HG03196 (cell line): Measurements from ENCODE around the gene AFTPH.
"Not testable (repeated sequence)": the region's sequence is repeated elsewhere in the genome, so short reads cannot be mapped to it uniquely, and the experiment has no call there.

Experiments used
- ATAC-seq: cut with Tn5 transposase; IDR thresholded peaks from one replicate; pipeline ENCODE4 v1.9.1; 2021; ENCODE audit not compliant: unreplicated experiment

AFTPH gene

DNA sequence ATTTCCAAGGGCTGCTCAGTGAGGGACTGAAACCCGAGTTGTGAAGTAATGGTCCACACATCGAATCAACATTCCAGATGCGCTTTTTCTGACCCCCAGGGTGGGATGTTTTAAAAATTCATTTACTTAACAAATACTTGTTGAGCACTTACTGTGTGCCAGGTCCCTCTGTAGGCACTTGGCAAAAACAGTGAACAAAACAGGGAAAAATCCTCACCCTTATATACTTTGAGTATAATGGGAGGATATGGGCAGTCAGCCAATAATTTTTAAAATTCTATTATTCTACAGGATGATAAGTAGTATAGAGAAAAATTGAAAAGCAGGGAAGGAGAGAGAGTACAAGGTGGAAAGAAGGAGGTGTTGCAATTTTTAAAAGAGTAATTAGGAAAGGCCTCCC, 31.3 kb upstream of the AFTPH start:
- no peak for ATAC-seq

DNA sequence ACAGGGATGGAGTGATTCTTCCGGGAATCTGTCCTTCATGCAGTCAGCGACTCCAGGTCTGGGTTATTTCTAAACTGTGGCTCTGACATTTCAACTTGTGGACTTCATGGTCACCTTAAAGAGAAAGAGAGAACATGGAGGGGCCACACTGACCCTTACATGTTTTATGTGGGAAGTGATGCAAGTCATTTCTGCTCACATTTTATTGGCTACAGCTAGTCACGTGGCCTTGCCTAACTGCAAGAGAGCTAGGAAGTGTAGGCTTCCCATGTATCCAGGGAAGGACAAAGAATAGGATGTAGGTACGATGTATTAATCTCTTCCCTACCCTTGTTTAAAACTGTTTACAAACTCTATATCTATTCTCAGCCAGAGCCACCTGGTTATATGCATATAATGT, 30.3 kb upstream of the AFTPH start:
- ATAC-seq = no peak

DNA sequence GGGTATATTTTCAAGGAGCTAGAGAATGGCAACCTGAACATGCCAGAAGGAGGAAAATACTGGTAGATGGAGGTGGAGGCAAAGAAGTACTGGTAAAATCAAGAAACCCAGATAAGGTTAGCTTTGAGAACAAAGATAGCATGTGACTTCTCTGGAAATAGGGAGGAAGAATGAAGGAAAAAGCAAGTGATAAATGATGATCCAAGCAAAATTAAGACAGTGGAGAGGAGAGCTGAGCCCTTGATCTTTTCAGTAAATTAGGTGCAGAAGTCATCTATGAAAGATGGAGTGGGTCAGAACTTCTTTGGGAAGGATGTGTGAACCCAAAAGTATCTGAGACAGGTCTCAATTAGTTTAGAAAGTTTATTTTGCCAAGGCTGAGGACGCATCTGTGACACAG, 25.7 kb upstream of the AFTPH start:
- ATAC-seq = no peak

- no peak for ATAC-seq
Measured at GRCh38 chr2:64500549-64500948, 23.6 kb upstream of the AFTPH start.

DNA sequence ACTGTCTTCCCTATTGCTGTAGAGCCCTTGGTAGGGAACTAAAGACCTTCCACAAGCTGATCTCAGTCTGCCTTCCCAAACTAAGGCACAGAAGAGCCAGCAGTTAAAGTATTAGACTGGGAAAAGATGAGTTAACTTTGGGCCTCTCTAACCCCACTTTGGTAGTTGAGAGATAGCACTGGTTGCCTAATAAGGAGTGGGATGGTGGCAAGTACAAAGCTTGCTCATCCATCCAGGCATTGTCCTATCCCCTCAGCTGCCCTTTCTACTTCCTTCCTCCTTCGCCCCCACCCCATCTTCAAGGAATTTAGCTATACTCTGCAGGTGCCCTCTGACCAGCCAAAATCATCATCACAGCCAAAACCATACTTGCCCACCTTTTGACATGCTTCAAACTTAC, 22.2 kb upstream of the AFTPH start:
- ATAC-seq = no peak

DNA sequence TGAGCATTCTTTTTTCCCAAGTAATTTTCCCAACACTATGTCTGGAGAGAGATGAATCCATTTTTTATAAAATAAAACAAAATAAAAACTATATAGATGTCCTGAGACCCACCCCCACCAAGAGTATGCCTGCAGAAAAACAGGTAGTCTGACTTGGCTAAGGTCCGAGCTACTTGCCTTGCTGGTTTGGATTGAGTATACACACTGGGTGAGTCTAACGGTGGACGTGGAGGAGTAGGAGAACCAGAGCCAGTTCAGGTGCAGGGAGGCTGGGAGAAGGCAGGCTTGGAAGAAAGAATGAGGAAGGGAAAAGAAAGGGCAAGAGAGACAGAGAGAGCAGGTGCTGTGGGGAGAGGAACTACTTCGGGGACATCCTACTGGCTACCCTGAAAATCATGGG, 21.3 kb upstream of the AFTPH start:
- ATAC-seq = no peak

GRCh38 chr2:64504774-64505720, 19.1 kb upstream of the AFTPH start:
- no peak for ATAC-seq

DNA sequence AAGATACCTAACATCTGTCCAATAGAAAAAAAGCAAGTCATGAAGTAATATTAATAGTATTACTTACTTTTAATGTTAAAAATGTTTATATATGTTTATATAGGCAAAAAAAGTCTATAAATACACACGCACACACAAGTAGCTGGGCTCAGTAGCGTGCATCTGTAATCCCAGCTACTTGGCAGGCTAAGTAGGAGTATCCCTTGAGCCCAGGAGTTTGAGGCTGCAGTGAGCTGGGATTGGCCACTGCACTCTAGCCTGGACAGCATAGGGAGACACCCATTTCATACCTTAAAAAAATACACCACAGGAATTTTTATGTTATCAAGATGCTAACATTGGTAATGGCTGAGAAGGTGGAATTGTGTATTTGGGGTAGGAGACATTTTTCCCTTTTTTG, 17.4 kb upstream of the AFTPH start:
- ATAC-seq = no peak

- no peak for ATAC-seq
Measured at GRCh38 chr2:64514008-64514407, 10.1 kb upstream of the AFTPH start.

DNA sequence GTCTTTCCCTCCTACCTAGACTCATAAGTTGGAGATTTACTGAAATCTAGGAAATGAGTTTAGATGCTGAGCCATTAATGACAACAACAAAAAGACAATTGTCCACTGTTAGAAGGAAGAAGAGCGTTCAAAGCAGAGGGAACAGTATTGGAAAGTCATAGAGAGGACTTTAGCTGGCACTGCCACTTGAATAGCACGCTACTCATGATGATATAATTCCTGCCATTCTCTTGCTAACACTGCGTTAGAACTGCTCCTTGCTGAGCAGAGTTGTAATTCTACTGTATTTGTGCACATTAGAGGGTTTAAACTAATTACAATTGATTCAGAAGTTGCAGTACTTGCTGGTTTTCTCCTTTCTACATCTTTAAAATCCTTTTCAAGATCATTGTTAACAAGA, 9.0 kb upstream of the AFTPH start:
- ATAC-seq = no peak

DNA sequence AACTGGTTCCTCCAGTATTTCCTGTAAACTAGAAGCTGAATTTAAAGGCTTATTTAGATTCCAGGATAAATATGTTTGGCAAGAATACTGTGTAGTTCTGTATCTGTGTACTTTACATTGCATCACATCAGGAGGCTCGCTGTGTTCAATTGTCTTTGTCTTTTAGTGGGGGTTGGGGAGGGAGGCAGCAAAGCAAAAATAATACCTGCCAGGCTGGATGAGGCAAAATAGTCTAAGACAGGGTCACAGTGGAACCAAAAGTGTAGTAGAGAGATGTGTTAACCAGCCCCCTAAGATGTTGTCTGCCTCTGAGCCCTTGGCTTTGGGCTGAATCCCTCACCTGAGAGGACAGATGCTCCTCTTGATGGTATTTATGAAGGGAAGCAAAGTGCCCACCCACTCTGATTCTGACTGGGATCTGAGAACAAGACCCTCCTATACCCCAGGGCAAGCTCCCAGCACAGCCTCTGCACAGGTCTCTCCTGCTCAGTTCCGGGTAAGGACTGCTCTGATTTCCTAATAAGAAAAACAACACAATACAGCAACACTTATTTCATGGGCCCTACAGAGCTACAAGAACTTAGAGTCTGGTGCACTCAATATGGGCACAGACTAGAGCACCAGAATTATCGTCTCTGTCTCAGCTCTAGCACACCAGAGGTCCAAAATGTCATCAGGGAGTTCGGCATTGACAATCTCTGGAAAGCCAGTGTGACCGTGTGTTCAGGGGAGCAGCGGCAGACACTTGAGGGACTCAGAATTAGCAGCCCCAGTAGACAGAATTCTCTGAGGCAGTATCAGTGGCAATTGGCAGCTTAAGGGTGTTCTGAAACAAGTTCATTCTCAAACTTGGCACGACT, 7.2 kb upstream of the AFTPH start:
- ATAC-seq = no peak

DNA sequence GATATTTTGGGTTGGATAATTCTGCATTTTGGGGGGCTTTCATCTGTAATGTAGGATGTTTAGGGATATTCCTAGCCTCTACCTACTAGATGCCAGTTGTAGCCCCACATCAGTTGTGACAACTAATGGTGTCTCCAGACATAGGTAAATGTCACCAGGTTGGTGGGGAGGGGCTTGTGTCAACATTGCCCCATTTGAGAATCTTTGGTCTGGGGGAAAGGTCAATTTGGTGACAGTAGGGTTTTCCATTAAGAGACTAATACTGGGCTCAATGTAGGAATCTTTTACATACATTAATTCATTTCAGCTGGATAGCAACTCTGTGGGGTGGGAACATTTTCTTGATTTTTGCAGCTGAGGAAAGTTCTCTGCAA, 6.6 kb upstream of the AFTPH start:
- ATAC-seq = no peak

- ATAC-seq = no peak
Measured at GRCh38 chr2:64522843-64523428, 1.2 kb upstream of the AFTPH start.

- peak; percentile 24 for ATAC-seq
Measured at GRCh38 chr2:64524604-64525316, 632 bp downstream of the AFTPH start.

DNA sequence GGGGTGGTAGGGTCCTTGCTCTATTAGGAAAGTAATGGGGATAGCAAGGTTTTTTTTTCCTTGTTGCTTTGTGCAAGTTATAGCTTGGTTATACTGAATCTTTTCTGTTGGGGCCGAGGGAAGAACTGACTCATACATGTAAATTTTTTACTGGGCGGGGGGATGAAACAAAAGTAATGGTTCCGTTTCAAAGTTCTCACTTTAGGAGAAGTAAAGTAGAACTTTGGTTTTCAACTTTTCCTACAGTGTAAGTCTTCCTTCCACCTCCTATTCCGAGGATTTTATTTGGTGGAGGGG, 1.1 kb downstream of the AFTPH start:
- peak; percentile 25 for ATAC-seq

- ATAC-seq = no peak
Measured at GRCh38 chr2:64526034-64526433, 1.9 kb downstream of the AFTPH start.

DNA sequence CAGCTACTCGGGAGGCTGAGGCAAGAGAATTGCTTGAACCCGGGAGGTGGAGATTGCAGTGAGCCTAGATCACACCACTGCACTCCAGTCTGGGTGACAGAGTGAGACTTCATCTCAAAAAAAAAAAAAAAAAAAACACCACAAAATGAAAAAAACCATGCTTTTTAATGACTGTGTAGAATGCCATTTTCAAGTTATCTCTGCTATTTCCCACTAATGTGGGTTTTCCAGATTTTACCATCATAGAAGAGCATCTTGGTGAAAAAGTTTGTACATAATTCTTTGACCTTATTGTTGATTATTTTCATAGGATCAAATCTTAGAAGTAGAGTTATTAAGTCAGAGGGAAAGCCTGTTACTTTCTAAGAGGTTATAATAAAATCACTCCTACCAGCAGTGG, 6.8 kb downstream of the AFTPH start:
- ATAC-seq = not testable (repeated sequence)

DNA sequence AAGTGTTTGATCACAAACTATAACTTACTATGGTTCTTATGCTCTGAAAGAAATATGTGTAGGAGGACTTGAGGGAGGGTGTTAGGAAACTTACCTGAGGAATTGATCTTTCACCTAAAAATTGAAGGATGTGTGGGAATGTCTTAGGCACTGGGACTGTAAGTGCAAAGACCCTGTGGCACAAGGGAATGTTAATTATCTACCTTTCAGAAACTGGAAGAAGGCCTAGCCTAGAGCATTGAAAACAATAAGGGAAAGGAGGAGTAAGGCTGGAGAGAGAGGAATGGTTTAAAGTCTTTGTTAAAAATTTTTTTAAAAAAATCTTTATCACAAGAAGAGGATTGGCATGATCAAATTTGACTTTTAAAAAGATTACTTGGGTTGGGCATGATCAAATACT, 7.9 kb downstream of the AFTPH start:
- no peak for ATAC-seq

DNA sequence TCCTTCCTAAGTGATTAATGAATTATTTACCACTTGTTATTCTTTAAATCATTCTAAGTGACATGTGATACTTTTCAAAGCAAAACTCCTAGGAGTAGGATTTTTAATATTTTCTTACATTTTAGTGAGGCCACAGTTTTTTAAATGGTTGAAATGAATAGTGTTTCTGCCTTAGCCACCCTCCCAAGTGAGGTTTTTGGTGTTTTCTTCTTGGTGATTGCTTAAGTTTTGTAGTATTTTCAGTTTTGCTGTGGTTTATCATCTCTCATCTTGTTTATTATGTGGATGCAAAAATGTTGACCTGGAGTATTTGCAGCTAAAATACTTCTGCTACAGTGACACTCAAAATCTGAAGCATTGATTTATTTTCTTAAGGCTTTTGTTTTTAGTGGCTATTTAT, 9.8 kb downstream of the AFTPH start:
- ATAC-seq = no peak

DNA sequence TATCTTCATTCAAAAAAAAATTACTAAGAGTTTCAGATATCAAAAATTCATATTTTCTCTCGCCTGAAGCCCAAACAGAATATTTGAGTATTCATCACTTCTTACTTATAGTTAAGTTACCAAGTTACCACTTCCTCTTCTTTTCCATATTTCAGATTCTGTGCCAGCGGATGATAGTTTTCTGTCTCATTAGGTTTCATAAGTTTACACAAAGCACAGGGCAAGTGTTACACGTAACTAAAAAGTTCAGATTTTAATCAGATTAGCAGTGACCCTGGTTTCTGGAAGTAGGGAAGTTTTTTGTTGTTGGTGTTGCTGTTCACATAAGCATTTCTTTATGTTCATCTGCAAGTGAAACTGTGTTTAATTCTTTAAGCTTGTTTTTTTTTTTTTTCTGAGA, 10.2 kb downstream of the AFTPH start:
- no peak for ATAC-seq

DNA sequence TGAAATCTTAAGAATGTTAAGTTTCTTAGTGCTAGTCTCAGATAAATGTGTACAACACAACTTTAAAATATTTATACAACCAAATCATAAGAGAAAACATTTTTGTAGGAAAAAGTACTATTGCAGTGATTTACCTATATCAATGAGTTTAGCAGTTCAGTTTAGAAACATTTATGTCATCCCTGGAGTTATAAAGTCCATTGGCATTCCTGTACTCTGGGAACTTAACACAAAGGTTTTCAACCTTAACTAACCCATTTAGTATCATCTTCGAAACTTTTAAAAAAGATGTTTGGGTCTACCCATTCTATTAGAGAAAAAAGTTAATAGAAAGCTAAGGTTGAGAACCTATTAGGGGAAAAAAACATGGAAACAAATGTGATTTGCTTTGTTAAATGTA, 10.9 kb downstream of the AFTPH start:
- no peak for ATAC-seq
